C4-2B (cell line): ENCODE results near the gene RAB3IL1.
A peak's percentile ranks its signal among the peaks of the same experiment; 100 is the strongest.

ENCODE experiments used
- CTCF ChIP-seq: fragments of 450-650 bp; conservative IDR thresholded peaks from 2 replicates; pipeline ENCODE4 v1.5.1; 2017; ENCODE audit warnings: mild to moderate bottlenecking
- ZFX ChIP-seq: fragments of 450-650 bp; IDR thresholded peaks from 2 replicates; pipeline ENCODE4 v1.6.1; 2017

- TF ChIP-seq CTCF (no peak), ZFX (0 out of 2 replicates have a peak, but pooled peaks have one; percentile 40)
Measured at GRCh38 chr11:61917334-61918109, at the start of gene RAB3IL1.
